Fibroblast of lung (primary cell): ENCODE measurements around the gene ACTR1B. TPM values are rescaled to one million over a fixed set of nuclear protein-coding genes. Genes with fewer than 3 reads are reported as not detected.
"Not testable (repeated sequence)": the region's sequence is repeated elsewhere in the genome, so short reads cannot be mapped to it uniquely, and the experiment has no call there.

ENCODE experiments used
- DNase-seq, 2 donors: peaks; one replicate each; pipeline versions ENCODE4 v3.0.0 to v3.0.0-alpha.2; 2010; ENCODE audit warnings: low read depth in 2 of 2
- H2AFZ ChIP-seq: 2 replicates; pipeline ENCODE4 v1.5.1; 2012; ENCODE audit warnings: low read length, control low read depth, inconsistent platforms
- H3K27ac ChIP-seq: 2 replicates; pipeline ENCODE4 v1.5.1; 2011; ENCODE audit warnings: low read length, control low read depth; ENCODE audit not compliant: insufficient read depth
- H3K27me3 ChIP-seq: 2 replicates; pipeline ENCODE4 v1.5.1; 2011; ENCODE audit warnings: mild to moderate bottlenecking, low read length; ENCODE audit not compliant: control insufficient read depth, insufficient read depth
- H3K36me3 ChIP-seq: 2 replicates; pipeline ENCODE4 v1.5.1; 2011; ENCODE audit warnings: low read length; ENCODE audit not compliant: control insufficient read depth, insufficient read depth
- H3K4me1 ChIP-seq: 2 replicates; pipeline ENCODE4 v1.5.1; 2011; ENCODE audit warnings: low read length; ENCODE audit not compliant: control insufficient read depth, insufficient read depth; ENCODE audit errors: extremely low read depth
- H3K4me2 ChIP-seq: 2 replicates; pipeline ENCODE4 v1.5.1; 2011; ENCODE audit warnings: low read length, control low read depth; ENCODE audit not compliant: insufficient read depth; ENCODE audit errors: extremely low read depth
- H3K4me3 ChIP-seq, 4 experiments: fragments of 200-600 bp in 1 of 4; sonication (generic) in 1 of 4; replicated peaks in 1 of 4; 2 replicates each; pipeline ENCODE4 v1.5.1; 2011 to 2016; ENCODE audit warnings: low read length in 4 of 4, low read depth in 3 of 4, mild to moderate bottlenecking in 3 of 4, control low read depth in 2 of 4, inconsistent platforms in 1 of 4, mixed read lengths in 1 of 4; ENCODE audit not compliant: insufficient read depth in 1 of 4; ENCODE audit errors: control extremely low read depth in 1 of 4
- H3K79me2 ChIP-seq: 2 replicates; pipeline ENCODE4 v1.5.1; 2012; ENCODE audit warnings: mild to moderate bottlenecking, low read length, inconsistent platforms; ENCODE audit not compliant: control insufficient read depth, insufficient read depth
- H3K9ac ChIP-seq: 2 replicates; pipeline ENCODE4 v1.5.1; 2011; ENCODE audit warnings: mild to moderate bottlenecking, low read length, control low read depth; ENCODE audit not compliant: insufficient read depth
- H3K9me3 ChIP-seq: 2 replicates; pipeline ENCODE4 v1.5.1; 2012; ENCODE audit warnings: low read depth, low read length; ENCODE audit not compliant: control insufficient read depth, insufficient read depth
- H4K20me1 ChIP-seq: 2 replicates; pipeline ENCODE4 v1.5.1; 2011; ENCODE audit warnings: low read length; ENCODE audit not compliant: control insufficient read depth, insufficient read depth; ENCODE audit errors: extremely low read depth
- polyA plus RNA-seq, 2 donors: library from polyadenylated mRNA; depleted of rRNA in 1 of 2; stranded (reverse) in 1 of 2; unstranded in 1 of 2; fragments of >200 nt; gene quantifications; 2 replicates each; pipeline ENCODE4 v1.2.1, GENCODE V29; 2011 to 2012; ENCODE audit warnings: missing spikeins in 1 of 2
- total RNA-seq: library from RNA; depleted of rRNA; stranded (reverse); fragments of >200 nt; gene quantifications from 2 replicates; pipeline ENCODE4 v1.2.1, GENCODE V29; 2014

Gene ACTR1B
- total and polyA plus RNA-seq, 2 donors (not counting 1 experiment from before 2014, with no cell fraction given): 38.3 to 69.9 TPM

DNA sequence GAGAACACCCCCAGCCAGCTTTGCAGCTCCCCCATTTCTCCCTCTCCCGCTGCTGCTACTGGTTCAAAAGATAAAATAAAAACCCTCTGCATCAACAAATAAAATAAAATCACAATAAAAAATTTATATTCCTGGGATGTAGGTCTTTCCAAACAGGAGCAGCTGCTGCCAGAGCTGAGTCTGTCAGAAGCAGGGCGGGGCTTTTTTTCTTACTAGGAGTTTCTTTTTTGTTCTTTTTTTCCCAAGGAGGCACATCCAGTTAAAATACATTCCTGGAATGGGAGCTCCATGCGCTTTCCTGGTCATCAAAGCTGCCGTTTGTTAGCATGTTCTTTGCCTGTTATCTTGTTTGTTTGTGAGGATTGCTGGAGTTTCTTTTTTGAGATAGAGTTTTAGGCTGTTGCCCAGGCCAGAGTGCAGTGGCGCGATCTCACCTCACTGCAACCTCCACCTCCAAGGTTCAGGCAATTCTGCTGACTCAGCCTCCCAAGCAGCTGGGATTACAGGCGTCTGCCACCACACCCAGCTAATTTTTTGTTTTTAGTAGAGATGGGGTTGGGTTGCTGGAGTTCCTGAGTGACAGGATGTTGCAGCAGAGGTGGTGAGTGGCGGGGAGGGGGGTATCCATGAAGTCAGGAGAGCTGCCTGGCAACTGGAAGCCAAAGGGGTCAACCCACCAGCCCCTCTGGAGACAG is 38.3 kb downstream of the ACTR1B start:
- H3K79me2 ChIP-seq: not testable (repeated sequence)

DNA sequence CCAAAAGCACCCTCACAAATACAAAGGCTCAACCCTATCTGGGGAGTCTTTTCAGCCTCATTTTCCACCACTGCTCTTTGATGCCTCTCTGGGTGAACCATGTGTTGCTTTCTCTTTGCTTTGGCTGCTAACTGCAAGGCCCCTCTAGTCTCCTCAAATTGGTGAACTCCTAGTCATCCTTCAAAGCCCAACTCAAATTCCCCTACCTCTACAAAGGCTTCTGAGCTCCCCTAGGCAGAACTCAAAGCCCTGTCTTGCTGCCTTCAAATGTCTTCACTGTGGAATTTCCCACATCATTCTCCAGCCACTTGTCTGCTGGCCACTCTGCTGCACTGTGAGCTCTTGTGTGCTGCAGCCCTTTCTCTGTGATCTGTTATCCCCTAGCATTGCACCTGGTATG is 40.9 kb downstream of the ACTR1B start:
- not testable (repeated sequence) for H3K9me3 ChIP-seq, H3K4me3 ChIP-seq, H4K20me1 ChIP-seq, H3K27ac ChIP-seq, H3K4me1 ChIP-seq, H2AFZ ChIP-seq, H3K9ac ChIP-seq, H3K79me2 ChIP-seq, H3K36me3 ChIP-seq, DNase-seq, H3K27me3 ChIP-seq, H3K4me2 ChIP-seq

More for the DNA sequence above, 38.3 kb downstream of the ACTR1B start:
- H2AFZ ChIP-seq, H3K4me2 ChIP-seq, H3K27me3 ChIP-seq, H3K4me3 ChIP-seq, H3K27ac ChIP-seq, H4K20me1 ChIP-seq, H3K36me3 ChIP-seq, H3K9me3 ChIP-seq, H3K9ac ChIP-seq, DNase-seq, H3K4me1 ChIP-seq: not testable (repeated sequence)

DNA sequence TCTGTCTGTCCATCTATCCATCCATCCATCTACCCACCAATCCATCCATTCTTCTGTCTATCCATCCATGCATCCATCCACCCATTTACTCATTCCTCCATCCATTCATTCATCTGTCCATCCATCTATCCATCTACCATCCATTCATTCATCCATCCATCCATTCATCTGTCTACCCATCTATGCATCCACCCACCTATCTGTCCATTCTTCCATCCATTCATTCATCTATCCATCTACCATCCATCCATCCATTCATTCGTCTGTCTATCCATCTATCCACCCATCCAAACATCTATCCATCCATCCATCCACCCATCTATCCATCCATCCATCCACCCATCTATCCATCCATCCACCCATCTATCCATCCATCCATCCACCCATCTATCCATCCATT is 43.4 kb downstream of the ACTR1B start:
- not testable (repeated sequence) for H4K20me1 ChIP-seq, H3K27me3 ChIP-seq, H3K27ac ChIP-seq, DNase-seq, H3K9ac ChIP-seq, H3K4me1 ChIP-seq, H3K36me3 ChIP-seq, H3K4me2 ChIP-seq, H3K79me2 ChIP-seq, H3K4me3 ChIP-seq, H3K9me3 ChIP-seq, H2AFZ ChIP-seq

DNA sequence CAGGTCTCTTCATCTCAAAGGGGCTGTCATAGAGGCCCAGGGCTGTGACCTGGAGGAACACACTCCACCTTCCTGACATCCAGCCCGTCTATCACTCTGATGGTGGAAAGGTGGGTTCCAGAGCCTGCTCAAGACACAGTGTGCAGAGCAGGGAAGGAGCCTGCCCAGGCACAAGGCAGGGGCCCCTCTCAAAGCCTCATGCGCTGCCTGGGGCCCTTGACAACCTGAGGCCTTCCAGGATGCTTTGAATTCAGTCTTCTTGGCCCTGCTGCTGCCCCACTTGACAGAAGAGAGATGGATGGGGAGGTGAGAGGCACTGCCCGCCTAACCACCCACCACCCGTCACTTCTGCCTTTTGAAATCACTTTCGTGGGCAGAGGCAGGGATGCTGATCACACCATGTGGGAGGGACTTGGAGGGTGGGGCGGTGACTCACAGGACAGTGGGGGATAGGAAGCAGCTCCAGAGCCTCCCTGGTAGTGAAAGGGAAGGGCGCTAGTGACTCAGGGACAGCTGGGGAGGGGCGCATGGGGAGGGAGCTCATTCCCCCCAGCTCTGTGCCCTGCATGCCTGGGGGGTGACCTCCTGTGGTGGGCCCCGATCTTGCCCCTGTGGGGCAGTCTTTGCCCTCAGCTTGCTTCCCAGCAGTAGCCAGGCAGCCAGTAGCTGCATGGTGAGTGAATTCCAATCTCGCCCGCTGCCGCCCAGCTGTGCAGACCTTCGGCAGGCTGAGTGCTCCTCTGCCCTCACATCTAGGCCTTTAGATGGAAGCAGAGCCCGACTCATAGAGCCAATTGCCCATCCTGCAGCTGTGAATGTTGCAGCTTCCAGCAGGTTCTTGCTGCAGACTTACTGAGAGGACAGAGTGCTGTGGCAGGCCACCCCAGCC is 44.7 kb downstream of the ACTR1B start:
- not testable (repeated sequence) for H3K9me3 ChIP-seq, H3K4me3 ChIP-seq, H3K79me2 ChIP-seq, H3K4me1 ChIP-seq, H3K27me3 ChIP-seq, H3K9ac ChIP-seq, H3K27ac ChIP-seq, H4K20me1 ChIP-seq, H3K4me2 ChIP-seq, H2AFZ ChIP-seq, H3K36me3 ChIP-seq
- peak; percentile 23 to 41 for DNase-seq
